Ramos (cell line): ENCODE measurements around the gene CDHR2.

ENCODE experiments used
- in situ Hi-C: fragments of 300-500 bp; cut with MboI; formaldehyde crosslinking; loops from one replicate; pipeline ENCODE4 v1.14.3; 2022; ENCODE audit warnings: low sequenced_read_pairs; ENCODE audit not compliant: unreplicated experiment

Gene CDHR2

DNA sequence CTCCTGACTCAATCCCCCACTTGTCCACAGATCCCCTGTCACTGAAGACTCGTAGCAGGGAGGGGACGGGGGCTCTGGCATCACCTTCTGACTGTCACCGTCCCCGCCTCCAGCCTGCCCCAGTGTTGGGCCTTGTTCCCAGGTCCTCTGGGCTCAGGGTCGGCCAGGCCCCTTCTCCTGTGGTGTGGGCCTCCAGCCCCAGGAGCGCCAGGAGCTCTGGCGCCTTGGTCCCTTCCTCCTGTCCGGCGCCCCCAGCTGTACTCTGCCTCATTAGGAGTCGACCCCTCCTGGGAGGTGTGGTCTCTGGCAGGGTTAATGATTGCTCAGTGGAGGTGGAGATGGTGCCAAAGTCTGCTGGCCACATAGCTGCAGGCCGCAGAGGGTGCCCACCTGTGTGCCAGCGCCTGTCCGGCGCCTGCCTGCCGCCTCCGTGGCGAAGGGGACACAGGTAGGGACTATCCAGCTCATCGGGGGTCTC, at the start of gene CDHR2:
Gene CDHR2 (plus strand): TSS at position 376 of the 478 bp plus-strand sequence. CDS start 16,011 bp downstream, outside the sequence.
- in situ Hi-C loops, result loop anchor here (25.0 kb wide), 1 partner anchor 938 kb away; the partner anchor contains the start of gene PDLIM7

DNA sequence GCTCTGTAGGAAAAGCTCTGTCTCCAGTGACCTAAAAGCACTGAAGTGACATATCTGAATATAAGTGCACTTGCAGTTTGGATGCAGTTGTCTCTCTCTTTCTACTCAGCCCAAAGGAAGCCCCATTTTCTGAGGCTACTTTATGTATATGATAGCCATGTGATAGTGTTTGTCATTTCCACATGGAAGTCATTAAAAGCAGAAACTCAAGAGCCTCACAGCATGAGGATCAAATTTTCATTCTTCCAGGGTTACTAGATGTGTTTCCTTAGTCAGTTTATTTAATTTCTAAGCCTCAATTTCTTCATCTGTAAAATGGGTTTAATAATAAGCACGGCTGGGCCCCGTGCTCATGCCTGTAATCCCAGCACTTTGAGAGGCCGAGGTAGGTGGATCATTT, 48.6 kb upstream of the CDHR2 start:
- in situ Hi-C loops, result no loop called here

- in situ Hi-C loops, result no loop called here
These were observed 47.8 kb upstream of the CDHR2 start for GRCh38 chr5:176501333-176501732.

GRCh38 chr5:176503496-176503895, 45.6 kb upstream of the CDHR2 start:
- in situ Hi-C loops, result no loop called here

- in situ Hi-C loops, result no loop called here
These were observed 41.2 kb upstream of the CDHR2 start for GRCh38 chr5:176507911-176508310.

- in situ Hi-C loops, result no loop called here
These were observed 40.5 kb upstream of the CDHR2 start for GRCh38 chr5:176508603-176509002.

DNA sequence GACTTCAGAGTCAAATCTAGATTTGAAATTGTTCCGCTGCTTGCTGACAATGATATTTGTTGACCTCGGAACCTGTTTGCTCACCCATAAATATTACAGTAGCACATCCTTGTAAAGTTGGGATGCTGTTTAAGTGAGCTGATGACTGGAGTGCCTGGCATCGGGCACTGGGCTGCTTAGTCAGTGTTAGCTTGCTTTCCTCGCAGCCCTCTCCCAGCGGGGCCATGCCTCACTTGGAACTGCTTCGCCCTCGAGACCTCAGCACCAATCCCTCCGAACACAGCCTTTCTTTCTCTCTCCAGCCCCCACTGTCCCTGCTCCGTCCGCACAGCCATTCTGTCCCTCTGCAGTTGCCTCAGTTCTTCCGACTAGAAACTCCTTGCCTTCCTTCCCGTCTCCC, 35.4 kb upstream of the CDHR2 start:
- in situ Hi-C loops, result no loop called here

DNA sequence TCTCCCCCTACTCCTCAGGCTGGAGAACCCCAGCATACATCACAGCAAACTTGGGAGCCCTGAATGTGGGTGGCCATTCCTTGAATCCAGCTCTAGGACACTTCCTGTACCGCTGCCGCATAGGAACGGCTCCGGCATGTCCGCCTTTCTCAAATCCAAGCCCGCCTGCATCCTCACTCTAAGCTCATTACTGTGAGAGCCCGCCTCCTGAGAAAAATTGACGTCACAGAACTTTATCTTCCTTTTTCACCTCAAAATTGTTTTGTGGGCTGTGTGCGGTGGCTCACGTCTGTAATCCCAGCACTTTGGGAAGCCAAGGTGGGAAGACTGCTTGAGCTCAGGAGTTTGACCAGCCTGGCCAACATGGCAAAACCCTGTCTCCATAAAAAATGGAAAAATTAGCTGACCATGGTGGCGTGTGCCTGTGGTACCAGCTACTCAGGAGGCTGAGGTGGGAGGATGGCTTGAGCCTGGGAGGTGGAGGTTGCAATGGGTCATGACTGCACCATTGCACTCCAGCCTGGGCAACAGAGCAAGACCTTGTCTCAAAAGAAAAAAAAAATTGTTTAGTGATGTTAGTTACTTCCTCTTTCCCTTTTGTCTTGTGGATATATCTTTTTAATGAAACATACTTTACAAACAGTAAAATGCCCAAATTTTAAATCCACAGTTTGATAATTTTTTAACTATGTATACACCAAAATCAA, 34.7 kb upstream of the CDHR2 start:
- in situ Hi-C loops, result no loop called here

DNA sequence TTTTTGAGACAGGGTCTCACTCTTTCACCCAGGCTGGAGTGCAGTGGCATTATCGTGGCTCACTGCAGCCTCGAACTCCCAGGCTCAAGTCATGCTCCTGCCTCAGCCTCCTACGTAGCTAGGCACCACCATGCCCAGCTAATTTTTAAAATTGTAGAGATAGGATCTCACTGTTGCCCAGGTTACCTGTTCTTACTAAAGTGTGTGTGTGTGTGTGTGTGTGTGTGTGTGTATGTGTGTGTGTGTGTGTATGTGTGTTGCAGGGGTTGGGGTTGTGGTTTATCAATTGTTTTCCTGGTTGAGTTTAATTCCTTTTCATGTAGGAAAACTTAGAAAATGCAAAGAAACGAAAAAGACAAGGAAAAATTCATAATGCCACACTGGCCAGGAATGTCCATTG, 33.7 kb upstream of the CDHR2 start:
- in situ Hi-C loops, result no loop called here

GRCh38 chr5:176517053-176517661, 32.0 kb upstream of the CDHR2 start:
- in situ Hi-C loops, result no loop called here

DNA sequence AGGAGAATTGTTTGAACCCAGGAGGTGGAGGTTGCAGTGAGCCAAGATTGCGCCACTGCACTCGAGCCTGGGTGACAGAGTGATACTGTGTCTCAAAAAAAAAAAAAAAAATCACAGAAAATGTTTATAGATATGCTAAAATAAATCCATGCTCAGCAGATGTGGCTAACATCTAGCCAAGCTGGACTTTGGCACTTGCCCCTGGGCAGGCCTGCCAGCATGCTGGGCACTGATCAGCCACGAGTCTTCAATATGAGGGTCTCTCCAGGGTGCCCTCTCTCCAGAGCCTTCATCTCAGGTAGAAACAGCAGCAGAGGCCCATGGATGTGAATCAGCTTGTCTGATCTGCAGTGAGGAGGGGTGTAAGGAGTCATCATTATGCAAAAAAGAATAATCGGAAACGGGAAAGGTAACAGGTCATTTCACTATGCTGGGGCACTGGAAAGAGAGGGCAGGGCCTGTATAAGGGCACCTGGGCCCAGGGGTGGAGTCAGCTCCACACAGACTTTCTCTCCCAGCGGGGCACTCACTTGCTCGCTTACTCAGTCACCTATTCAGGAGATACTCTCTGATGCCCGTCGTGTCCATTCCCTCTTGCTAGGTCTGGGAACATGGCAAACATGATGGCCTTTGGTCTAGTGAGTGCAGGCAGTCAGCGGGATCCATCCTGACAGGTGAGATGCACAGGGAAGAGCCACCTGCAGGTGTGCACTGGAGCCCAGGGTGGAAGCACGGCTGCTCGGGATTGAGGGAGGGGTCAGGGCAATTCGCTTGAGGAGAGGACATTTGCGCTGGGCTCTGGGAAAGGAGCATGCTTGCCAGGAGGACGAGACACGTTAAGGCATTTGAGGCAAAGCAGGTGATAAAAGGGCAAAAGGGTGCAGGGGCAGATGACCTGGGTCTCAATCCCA, 29.1 kb upstream of the CDHR2 start:
- in situ Hi-C loops, result no loop called here

DNA sequence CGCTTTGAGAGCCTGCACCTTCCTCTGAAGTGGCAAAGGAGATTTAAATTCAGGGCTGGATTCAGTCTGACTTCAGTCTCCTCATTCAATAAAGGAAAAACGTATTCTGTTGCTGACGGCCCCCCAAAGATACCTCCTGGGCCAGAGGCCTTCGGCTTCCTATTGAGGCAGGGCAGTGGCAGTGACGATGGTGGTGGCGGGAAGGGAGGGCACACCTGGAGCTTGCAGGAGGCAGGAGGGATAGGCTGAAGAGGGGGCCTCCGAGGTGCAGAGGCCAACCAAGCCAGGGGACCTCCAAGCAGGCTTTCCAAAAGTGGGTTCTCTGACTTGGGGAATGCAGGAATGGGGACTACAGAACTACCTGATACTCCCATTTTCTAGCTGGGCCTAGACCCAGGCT, 27.9 kb upstream of the CDHR2 start:
- in situ Hi-C loops, result no loop called here

GRCh38 chr5:176521699-176522263, 27.4 kb upstream of the CDHR2 start:
- in situ Hi-C loops, result no loop called here

DNA sequence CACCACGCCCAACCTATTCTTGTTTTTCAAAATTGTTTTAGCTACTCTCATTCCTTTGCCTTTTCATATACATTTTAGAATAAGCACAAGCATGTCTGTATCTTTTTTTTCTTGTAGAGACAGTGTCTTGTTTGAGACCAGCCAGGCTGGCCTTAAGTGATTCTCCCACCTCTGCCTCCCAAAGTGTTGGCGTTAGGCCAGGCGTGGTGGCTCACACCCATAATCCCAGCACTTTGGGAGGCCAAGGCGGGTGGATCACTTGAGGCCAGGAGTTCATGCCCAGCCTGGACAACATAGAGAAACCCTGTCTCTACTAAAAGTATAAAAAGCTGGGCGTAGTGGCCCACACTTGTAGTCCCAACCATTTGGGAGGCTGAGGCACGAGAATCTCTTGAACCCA, 25.0 kb upstream of the CDHR2 start:
- in situ Hi-C loops, result no loop called here

DNA sequence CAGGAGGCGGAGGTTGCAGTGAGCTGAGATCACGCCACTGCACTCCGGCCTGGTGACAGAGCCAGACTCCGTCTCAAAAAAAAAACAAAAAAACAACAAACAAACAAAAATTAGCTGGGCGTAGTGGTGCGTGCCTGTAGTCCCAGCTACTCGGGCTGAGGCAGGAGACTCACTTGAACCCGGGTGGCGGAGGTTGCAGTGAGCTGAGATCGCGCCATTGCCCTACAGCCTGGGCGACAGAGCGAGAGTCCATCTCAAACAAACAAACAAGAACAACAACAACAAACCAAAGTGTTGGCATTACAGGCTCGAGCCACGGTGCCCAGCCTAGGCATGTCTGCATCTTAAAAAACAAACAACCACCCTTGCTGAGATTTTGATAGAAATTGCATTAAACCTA, 24.2 kb upstream of the CDHR2 start:
- in situ Hi-C loops, result loop anchor here (25.0 kb wide), 1 partner anchor 962 kb away; the partner anchor contains the start of gene PDLIM7

- in situ Hi-C loops, result loop anchor here (25.0 kb wide), 1 partner anchor 962 kb away; the partner anchor contains the start of gene PDLIM7
These were observed 23.5 kb upstream of the CDHR2 start for GRCh38 chr5:176525677-176526076.

GRCh38 chr5:176526462-176526861, 22.7 kb upstream of the CDHR2 start:
- in situ Hi-C loops, result loop anchor here (25.0 kb wide), 1 partner anchor 961 kb away; the partner anchor contains the start of gene PDLIM7

- in situ Hi-C loops, result loop anchor here (25.0 kb wide), 1 partner anchor 960 kb away; the partner anchor contains the start of gene PDLIM7
These were observed 21.6 kb upstream of the CDHR2 start for GRCh38 chr5:176527246-176528222.

- in situ Hi-C loops, result loop anchor here (25.0 kb wide), 1 partner anchor 959 kb away; the partner anchor contains the start of gene PDLIM7
These were observed 20.8 kb upstream of the CDHR2 start for GRCh38 chr5:176528301-176528700.
